ENCODE data around the gene TNIP2. TPM values are rescaled to one million over a fixed set of nuclear protein-coding genes. Genes with fewer than 3 reads are reported as not detected.

Gene TNIP2
- total RNA-seq, 2 experiments from 2014 or later = 26.2 to 32.1 TPM

GRCh38 chr4:2745516-2745915 is 10.6 kb downstream of the TNIP2 start:
- H3K36me3 ChIP-seq (ENCODE audit: insufficient read depth, low read length) = peaks cover 64% of the 10 kb centered on the region
- POLR2A ChIA-PET = interaction anchor here (0.6 kb wide), 1 partner anchor 61 kb away, joined by 3 read pairs; no protein-coding TSS in a partner anchor
- H3K9me2 ChIP-seq (ENCODE audit: insufficient read depth, low read length) = no peaks in the 10 kb centered on the region
- no peaks in the 10 kb centered on the region for H4K20me1 ChIP-seq (ENCODE audit: insufficient read depth, low read length)
- peaks cover 36% of the 10 kb centered on the region for H3K4me1 ChIP-seq (ENCODE audit: insufficient read depth, low read length, poor library complexity, severe bottlenecking)
- H3K79me2 ChIP-seq (ENCODE audit: insufficient read depth, low read depth, low read length) = no peaks in the 10 kb centered on the region
- H3K4me2 ChIP-seq (ENCODE audit: low read length) = no peak overlapping the region
- H3K9me3 ChIP-seq (ENCODE audit: low read length) = no peaks in the 10 kb centered on the region
- DNase-seq (ENCODE audit: low spot score) = no peak
- H2AFZ ChIP-seq (ENCODE audit: low read length) = no peak overlapping the region
- TF ChIP-seq CTCF (conservative IDR thresholded peaks at IDR 0.05; ENCODE audit: low read length) = no peak
- no peak for TF ChIP-seq EZH2phosphoT487 (IDR thresholded peaks at IDR 0.05; ENCODE audit: borderline replicate concordance, low read depth, low read length)
- no peak overlapping the region for H3K4me3 ChIP-seq (ENCODE audit: low read depth, low read length, poor library complexity, severe bottlenecking)
- CTCF ChIA-PET (ENCODE audit: unreplicated experiment) = interaction anchor here (0.5 kb wide), 1 partner anchor 1105 kb away, joined by 3 read pairs; no protein-coding TSS in a partner anchor
- intact Hi-C loops (cut with micrococcal nuclease; ENCODE audit: unreplicated experiment) = no loop called here
- peak overlapping the region; percentile 37 for H3K27ac ChIP-seq (ENCODE audit: low read depth, low read length, poor library complexity, severe bottlenecking)
- no TSS peak for BruUV-seq (replicated peaks)

GRCh38 chr4:2744576-2745270 is 11.4 kb downstream of the TNIP2 start:
- H3K9me3 ChIP-seq (ENCODE audit: low read length) = no peaks in the 10 kb centered on the region
- TF ChIP-seq EZH2phosphoT487 (IDR thresholded peaks at IDR 0.05; ENCODE audit: borderline replicate concordance, low read depth, low read length) = no peak
- no peak for TF ChIP-seq CTCF (conservative IDR thresholded peaks at IDR 0.05; ENCODE audit: low read length)
- intact Hi-C loops (cut with micrococcal nuclease; ENCODE audit: unreplicated experiment) = no loop called here
- no peak overlapping the region for H3K4me2 ChIP-seq (ENCODE audit: low read length)
- no peak overlapping the region for H3K4me3 ChIP-seq (ENCODE audit: low read depth, low read length, poor library complexity, severe bottlenecking)
- CTCF ChIA-PET (ENCODE audit: unreplicated experiment) = no interaction called here
- H3K27ac ChIP-seq (ENCODE audit: low read depth, low read length, poor library complexity, severe bottlenecking) = no peak overlapping the region
- H4K20me1 ChIP-seq (ENCODE audit: insufficient read depth, low read length) = no peaks in the 10 kb centered on the region
- no peak overlapping the region for H2AFZ ChIP-seq (ENCODE audit: low read length)
- H3K4me1 ChIP-seq (ENCODE audit: insufficient read depth, low read length, poor library complexity, severe bottlenecking) = peaks cover 36% of the 10 kb centered on the region
- no TSS peak for BruUV-seq (replicated peaks)
- peaks cover 64% of the 10 kb centered on the region for H3K36me3 ChIP-seq (ENCODE audit: insufficient read depth, low read length)
- POLR2A ChIA-PET = no interaction called here
- no peaks in the 10 kb centered on the region for H3K79me2 ChIP-seq (ENCODE audit: insufficient read depth, low read depth, low read length)
- DNase-seq (ENCODE audit: low spot score) = no peak
- no peaks in the 10 kb centered on the region for H3K9me2 ChIP-seq (ENCODE audit: insufficient read depth, low read length)
